Motor neuron (in vitro differentiated cells): ENCODE data around the gene AGPAT4. TPM values are rescaled to one million over a fixed set of nuclear protein-coding genes. Genes with fewer than 3 reads are reported as not detected.
A peak's percentile ranks its signal among the peaks of the same experiment; 100 is the strongest.

Experiments
- ATAC-seq, 8 experiments: fragments of 200-7000 bp; cut with Tn5 transposase; replicated peaks in 6 of 8; 2 replicates each; pipeline ENCODE4 v1.8.0; 2021; ENCODE audit warnings: mild to moderate bottlenecking in 8 of 8, moderate library complexity in 8 of 8
- H3K27ac ChIP-seq, 2 donors: fragments of 250-450 bp; sonication (Bioruptor Pico); 2 replicates each; pipeline ENCODE4 v1.9.0; 2021; ENCODE audit warnings: antibody characterized with exemption in 2 of 2, mild to moderate bottlenecking in 2 of 2, moderate library complexity in 1 of 2
- H3K4me1 ChIP-seq, 2 donors: fragments of 250-450 bp; sonication (Bioruptor Pico); replicated peaks in 1 of 2; 2 replicates each; pipeline ENCODE4 v1.6.1; 2021; ENCODE audit warnings: antibody characterized with exemption in 2 of 2, mild to moderate bottlenecking in 2 of 2, moderate library complexity in 1 of 2
- H3K4me3 ChIP-seq, 5 donors: fragments of 250-450 bp; sonication (Bioruptor Pico); 2 replicates each; pipeline ENCODE4 v1.9.0; 2021; ENCODE audit warnings: antibody characterized with exemption in 5 of 5, mild to moderate bottlenecking in 5 of 5, moderate library complexity in 4 of 5
- WGBS, 10 experiments: fragments of 450-650 bp; shearing (Covaris generic); methylation state at CpG; one replicate each; pipeline ENCODE4 v1.0.0; 2022; 5-methylcytosine and 5-hydroxymethylcytosine counted together
- in situ Hi-C, 9 experiments: fragments of 400-800 bp; cut with MboI; loops; one replicate each; pipeline ENCODE4 v1.15.0; 2021; ENCODE audit warnings: low sequenced_read_pairs in 9 of 9, low pct_unique_long_range_greater_than_20kb in 2 of 9; ENCODE audit not compliant: unreplicated experiment in 9 of 9
- total RNA-seq, 8 experiments: library from RNA; unstranded; fragments of 300-600 nt; gene quantifications; 2 replicates each; pipeline versions ENCODE4 v1.2.3 to v1.2.4, GENCODE V29; 2022

AGPAT4 gene
- total RNA-seq, 8 experiments from 2014 or later: 2.1 to 42.2 (median 18.6) TPM

GRCh38 chr6:161115468-161115867 lies 158.4 kb downstream of the AGPAT4 start:
- ATAC-seq: no peak
- in situ Hi-C loops: loop anchor here in 3 of 9 experiments (25.0 kb wide), 1 partner anchor 247 kb away; no protein-coding TSS in a partner anchor
- no peak overlapping the region for H3K4me3 ChIP-seq
- no peak overlapping the region for H3K27ac ChIP-seq
- no peaks in the 10 kb centered on the region for H3K4me1 ChIP-seq
- WGBS, 10 experiments: 80 to 100% (median 93%) methylated on average over 1 to 3 of the region's 3 CpGs; no CpG with 5 or more reads in 2 of the 10 experiments

DNA sequence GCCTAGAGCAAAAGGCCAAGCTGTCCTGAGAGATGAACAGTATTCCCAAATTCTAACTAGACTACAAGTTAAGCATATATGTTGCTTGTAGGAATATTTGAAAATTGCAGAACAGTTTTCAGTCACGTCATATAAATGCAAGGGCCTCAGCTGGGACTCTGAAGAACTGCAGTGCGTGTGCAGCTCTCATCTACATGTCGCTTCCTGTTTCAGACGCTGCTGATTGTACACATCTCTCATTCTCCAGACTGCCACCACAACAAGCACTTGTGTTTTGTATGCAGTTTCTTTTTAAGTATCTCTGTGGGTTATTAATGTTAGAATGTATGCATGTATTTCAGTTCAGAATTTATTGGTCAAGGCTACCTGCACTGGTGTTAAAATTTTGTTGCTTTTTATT lies 162.6 kb downstream of the AGPAT4 start:
- ATAC-seq: no peak
- 67 to 95% (median 90%) methylated on average over 1 to 4 of the region's 4 CpGs; no CpG with 5 or more reads in 5 of the 10 experiments for WGBS, 10 experiments
- Histone ChIP-seq H3K4me1 (no peaks in the 10 kb centered on the region), H3K27ac (no peak overlapping the region), H3K4me3 (no peak overlapping the region)
- in situ Hi-C loops: loop anchor here in 3 of 9 experiments (25.0 kb wide), 1 partner anchor 251 kb away; no protein-coding TSS in a partner anchor

DNA sequence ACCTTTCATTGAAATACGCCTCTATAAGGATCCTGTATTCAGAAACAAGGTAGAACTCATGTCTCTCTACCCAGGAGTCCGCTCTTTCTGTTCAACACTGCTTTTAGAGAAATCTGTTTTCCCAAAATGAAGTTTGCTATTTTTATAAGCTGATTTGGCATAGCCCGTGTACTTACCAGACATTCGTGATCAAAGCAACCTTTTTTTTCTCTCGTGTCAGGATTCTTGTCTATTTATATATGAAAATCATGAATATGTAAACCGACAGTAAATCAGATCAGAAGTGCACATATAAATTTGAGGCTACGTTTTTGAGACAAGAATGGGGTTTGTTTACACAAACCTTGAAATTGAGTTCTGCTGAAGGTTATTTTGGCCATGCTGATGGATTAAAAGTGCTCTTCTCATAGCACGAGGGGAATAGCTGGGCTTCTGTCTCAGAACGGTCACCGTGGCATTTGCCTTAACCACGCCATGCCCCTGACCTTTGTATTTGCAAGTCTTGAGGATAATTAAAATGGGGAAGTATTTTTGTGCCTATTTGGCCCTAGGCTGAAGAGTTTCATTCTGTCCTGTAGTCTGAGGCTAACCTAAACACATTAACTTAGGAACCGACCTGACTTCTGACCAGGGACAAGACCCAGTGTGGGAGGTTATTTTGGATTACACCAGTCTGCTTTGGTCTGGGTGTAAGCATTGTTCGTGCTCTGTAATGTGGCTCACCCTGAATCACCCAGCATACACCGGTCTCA lies 163.7 kb downstream of the AGPAT4 start:
- no peak overlapping the region for H3K4me3 ChIP-seq
- no peaks in the 10 kb centered on the region for H3K4me1 ChIP-seq
- ATAC-seq: no peak
- no peak overlapping the region for H3K27ac ChIP-seq
- WGBS, 10 experiments: 53 to 100% (median 93%) methylated on average over 1 to 12 of the region's 14 CpGs
- in situ Hi-C loops: loop anchor here in 3 of 9 experiments (25.0 kb wide), 1 partner anchor 252 kb away; no protein-coding TSS in a partner anchor

DNA sequence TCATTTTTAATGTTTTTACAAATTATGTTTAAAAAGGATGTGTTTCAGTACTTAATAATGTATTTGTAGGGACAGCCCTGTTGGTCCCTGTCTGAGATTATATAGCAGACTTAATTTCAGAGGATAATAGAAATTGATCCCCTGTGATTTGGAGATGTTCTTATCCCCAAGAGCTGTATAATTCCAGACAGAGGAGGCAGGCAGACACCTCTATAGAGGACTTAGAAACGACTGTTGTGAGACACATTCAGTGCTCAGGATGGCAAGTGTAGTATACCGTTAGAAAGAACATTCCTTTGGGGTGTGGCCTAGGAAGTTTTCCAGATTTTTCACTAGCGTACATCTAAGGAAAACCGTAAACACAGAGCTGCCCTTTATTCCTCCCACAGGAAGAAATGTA lies 164.5 kb downstream of the AGPAT4 start:
- 53 to 100% (median 83%) methylated on average over 1 to 4 of the region's 4 CpGs; no CpG with 5 or more reads in 4 of the 10 experiments for WGBS, 10 experiments
- H3K27ac ChIP-seq: no peak overlapping the region
- ATAC-seq: no peak
- in situ Hi-C loops: loop anchor here in 3 of 9 experiments (25.0 kb wide), 1 partner anchor 253 kb away; no protein-coding TSS in a partner anchor
- H3K4me3 ChIP-seq: no peak overlapping the region
- H3K4me1 ChIP-seq: no peaks in the 10 kb centered on the region

GRCh38 chr6:161108916-161109315 lies 164.9 kb downstream of the AGPAT4 start:
- H3K27ac ChIP-seq: no peak overlapping the region

DNA sequence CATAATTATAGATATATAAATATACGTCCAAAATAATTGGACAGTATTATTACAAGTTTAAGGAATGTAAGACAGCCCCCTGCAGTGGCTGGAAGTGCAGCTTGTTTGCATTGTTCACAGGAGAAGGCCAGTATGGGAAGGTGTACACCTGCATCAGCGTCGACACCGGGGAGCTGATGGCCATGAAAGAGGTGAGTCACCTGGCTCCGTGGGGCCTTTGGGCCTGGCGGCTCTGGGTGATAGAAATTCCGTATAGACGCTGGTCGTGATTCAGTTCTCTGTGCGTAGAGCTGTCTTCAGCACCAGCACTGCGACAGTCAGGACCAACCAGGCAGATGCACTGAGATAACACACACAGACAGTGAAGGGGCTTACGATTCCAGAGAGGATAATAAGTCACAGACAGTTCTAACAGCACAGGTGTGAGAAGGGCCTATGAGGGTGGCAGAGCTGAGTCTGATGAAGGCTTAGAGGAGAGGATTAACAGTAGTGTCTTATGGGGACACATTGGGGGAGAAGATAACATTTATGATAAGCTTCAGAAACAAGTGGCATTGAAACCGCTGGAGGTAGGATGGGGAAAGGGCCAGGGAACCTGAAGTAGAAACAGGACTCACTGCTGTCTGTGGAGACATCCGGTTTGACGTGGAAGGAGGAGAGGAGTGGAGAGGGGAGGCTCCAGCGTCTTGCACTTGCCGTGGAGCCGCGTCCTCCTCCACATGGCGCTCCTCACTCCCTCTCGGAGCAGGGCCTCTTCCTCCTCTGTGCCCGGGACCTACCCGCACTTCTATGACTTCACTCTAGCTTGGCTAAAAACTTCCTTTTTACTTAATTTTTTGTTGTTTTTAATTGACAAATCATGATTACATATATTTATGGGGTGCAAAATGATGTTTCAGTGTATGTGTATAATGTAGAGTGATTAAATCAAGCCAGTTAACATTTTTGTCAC lies 165.8 kb downstream of the AGPAT4 start:
- WGBS, 10 experiments: 83 to 100% (median 95%) methylated on average over 1 to 18 of the region's 23 CpGs; no CpG with 5 or more reads in 1 of the 10 experiments
- no peaks in the 10 kb centered on the region for H3K4me1 ChIP-seq
- no peak overlapping the region for H3K4me3 ChIP-seq
- ATAC-seq: no peak
- in situ Hi-C loops: loop anchor here in 3 of 9 experiments (25.0 kb wide), 1 partner anchor 254 kb away; no protein-coding TSS in a partner anchor
- H3K27ac ChIP-seq: no peak overlapping the region

More at GRCh38 chr6:161108916-161109315, 164.9 kb downstream of the AGPAT4 start:
- in situ Hi-C loops: loop anchor here in 3 of 9 experiments (25.0 kb wide), 1 partner anchor 253 kb away; no protein-coding TSS in a partner anchor
- no peak overlapping the region for H3K4me3 ChIP-seq
- H3K4me1 ChIP-seq: no peaks in the 10 kb centered on the region
- WGBS, 10 experiments: 66 to 100% (median 94%) methylated on average over 2 to 5 of the region's 5 CpGs
- ATAC-seq: no peak

DNA sequence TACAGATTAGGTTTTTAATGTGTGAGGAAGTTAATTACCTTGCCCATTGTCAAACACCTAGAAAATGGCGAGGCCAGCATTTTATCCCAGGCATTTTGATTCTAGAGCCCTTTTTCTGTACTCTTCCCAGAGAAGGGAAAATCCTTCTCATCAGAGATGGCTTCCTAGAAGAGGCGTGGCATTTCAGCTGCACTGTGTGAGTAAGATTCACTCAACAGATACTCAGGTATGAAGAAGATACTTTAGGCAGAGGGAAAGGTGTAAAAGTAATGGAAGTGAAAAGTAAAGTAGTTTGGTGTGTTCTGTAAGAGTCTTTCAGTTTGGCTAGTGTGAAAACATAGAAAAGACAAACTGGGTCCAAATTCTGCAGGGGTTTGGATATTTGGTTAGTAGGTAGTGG lies 168.5 kb downstream of the AGPAT4 start:
- ATAC-seq: no peak
- in situ Hi-C loops: loop anchor here in 3 of 9 experiments (25.0 kb wide), 1 partner anchor 257 kb away; no protein-coding TSS in a partner anchor
- Histone ChIP-seq H3K4me3 (no peak overlapping the region), H3K4me1 (no peaks in the 10 kb centered on the region), H3K27ac (no peak overlapping the region)
- 71 to 100% (median 100%) methylated on average over 1 to 2 of the region's 2 CpGs; no CpG with 5 or more reads in 1 of the 10 experiments for WGBS, 10 experiments

- H3K4me1 ChIP-seq: no peaks in the 10 kb centered on the region
- in situ Hi-C loops: loop anchor here in 3 of 9 experiments (25.0 kb wide), 1 partner anchor 257 kb away; no protein-coding TSS in a partner anchor
- ATAC-seq: no peak
- H3K4me3 ChIP-seq: no peak overlapping the region
- no peak overlapping the region for H3K27ac ChIP-seq
These were observed 168.9 kb downstream of the AGPAT4 start for GRCh38 chr6:161104966-161105365.

DNA sequence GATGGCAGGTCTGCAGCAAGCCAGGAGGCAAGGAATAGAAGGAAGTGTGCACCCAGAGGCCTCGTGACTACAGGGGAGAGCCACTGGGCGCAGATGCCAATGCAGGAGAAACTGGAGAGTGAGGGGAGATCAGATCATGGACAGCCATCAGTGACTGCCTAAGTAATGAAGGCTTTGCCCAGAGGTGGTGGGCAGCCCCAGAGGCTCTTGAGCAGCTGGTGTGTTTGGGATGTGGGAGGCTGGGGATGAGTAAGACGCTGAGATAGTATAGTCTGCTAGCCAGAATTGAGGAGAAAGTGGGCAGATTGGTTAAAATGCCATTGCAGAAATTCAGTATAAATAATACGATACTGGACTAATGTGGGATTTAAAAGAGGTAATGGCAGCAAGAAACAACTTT lies 170.4 kb downstream of the AGPAT4 start:
- WGBS, 10 experiments: 63 to 100% (median 96%) methylated on average over 1 to 4 of the region's 4 CpGs; no CpG with 5 or more reads in 4 of the 10 experiments
- H3K4me3 ChIP-seq: no peak overlapping the region
- no peaks in the 10 kb centered on the region for H3K4me1 ChIP-seq
- H3K27ac ChIP-seq: no peak overlapping the region
- ATAC-seq: no peak
- in situ Hi-C loops: loop anchor here in 3 of 9 experiments (25.0 kb wide), 1 partner anchor 259 kb away; no protein-coding TSS in a partner anchor

DNA sequence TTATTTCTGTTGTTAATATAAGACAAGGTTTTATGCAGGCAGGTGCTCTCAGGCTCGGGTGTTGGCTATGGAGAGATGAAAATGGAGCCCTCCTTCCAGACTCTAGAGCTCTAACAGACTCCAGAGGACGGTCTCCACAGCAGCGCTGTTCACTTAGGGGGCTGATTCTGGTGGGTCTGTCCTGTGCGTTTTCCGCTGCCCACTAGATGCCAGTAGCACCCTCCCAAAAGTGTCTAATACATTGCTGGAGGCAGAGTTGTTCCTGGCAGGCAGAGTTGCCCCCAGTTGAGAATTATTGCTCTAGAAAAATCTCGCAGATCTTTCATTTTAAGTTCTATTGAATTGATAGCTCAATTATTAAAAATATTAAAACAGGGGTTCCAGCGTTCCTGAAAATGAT lies 172.3 kb downstream of the AGPAT4 start:
- H3K4me1 ChIP-seq: no peaks in the 10 kb centered on the region
- WGBS, 10 experiments: 62 to 100% (median 88%) methylated on average over 2 to 5 of the region's 7 CpGs; no CpG with 5 or more reads in 1 of the 10 experiments
- no peak overlapping the region for H3K4me3 ChIP-seq
- in situ Hi-C loops: loop anchor here in 3 of 9 experiments (25.0 kb wide), 1 partner anchor 261 kb away; no protein-coding TSS in a partner anchor
- H3K27ac ChIP-seq: no peak overlapping the region
- ATAC-seq: peak in 6 of 8 experiments; percentile 34 to 78 (median 46)

DNA sequence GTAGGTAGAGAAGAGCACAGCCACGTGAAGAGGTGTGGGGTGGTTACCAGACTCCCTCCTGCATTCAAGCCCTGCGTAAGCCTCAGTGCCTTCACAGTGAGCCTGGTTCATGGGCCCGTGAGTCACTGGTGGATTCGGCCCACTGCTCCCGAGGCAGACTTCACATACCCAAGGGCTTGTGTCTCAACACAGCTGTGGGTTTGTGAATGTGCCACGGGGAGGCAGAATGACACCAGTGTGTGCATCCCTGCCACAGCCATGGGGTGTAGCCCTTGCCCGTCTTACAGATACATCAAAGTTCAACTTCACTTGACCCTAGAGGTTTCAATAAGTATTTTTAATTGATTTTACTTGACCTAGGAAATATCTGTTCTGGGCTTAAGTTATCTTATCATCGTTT lies 173.8 kb downstream of the AGPAT4 start:
- Histone ChIP-seq H3K27ac (no peak overlapping the region), H3K4me3 (no peak overlapping the region), H3K4me1 (peaks cover 0 to under 1% of the 10 kb centered on the region in 2 donors)
- in situ Hi-C loops: loop anchor here in 3 of 9 experiments (25.0 kb wide), 1 partner anchor 262 kb away; no protein-coding TSS in a partner anchor
- peak in 1 of 8 experiments; percentile 33 for ATAC-seq
- 80 to 100% (median 97%) methylated on average over 1 to 7 of the region's 8 CpGs; no CpG with 5 or more reads in 4 of the 10 experiments for WGBS, 10 experiments

DNA sequence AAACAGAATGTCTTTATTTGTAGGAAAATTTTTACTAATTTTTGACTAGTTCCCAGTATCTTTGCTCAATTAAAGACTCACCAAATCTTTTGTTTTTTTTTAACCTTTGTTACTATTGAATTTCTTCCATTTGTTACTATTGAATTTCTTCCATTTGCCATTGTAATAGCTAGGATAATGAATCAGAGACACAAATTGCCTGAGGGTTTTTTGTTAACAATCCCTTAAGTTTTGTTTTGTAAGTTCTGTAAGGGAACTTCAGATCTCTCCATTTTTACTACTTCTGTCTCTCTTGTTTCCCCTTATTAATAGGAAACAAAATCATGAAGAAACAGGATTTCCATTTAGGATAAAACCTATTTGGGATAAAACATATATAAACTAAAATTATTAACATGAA lies 177.9 kb downstream of the AGPAT4 start:
- in situ Hi-C loops: loop anchor here in 1 of 9 experiments (25.0 kb wide), 1 partner anchor 159 kb away; no protein-coding TSS in a partner anchor
- ATAC-seq: no peak
- Histone ChIP-seq H3K27ac (no peak overlapping the region), H3K4me3 (no peak overlapping the region), H3K4me1 (peaks cover 0 to 6% of the 10 kb centered on the region in 2 donors)
